ENCODE data around the gene ANKDD1B. TPM values are rescaled to one million over a fixed set of nuclear protein-coding genes. Genes with fewer than 3 reads are reported as not detected.

The ANKDD1B gene
- total and polyA plus RNA-seq, 2 of the 8 experiments (the other 6 are each of a cell fraction or from before 2014, with no cell fraction given), result 0.08 to 0.22 TPM

DNA sequence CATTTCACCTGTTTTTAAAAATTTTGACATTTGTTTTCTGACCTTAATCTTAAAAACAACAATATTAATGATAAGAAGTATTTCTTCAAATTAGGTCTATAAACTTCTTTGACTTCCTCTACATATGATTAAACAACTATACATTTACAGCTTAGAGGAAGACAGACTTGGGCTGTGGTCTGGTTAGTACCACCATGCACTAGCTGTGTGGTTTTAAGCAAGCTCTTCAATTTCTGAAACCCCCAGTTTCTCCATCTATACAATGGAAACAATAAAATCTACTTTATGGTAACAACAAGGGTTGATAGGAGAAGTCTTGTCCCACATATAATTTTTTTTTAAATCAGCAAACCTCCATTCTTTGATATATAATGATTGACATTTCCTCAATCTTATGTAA lies 15.7 kb downstream of the ANKDD1B start:
- Histone ChIP-seq H2BK15ac (ENCODE audit: low read length) (no peak overlapping the region), H3K4me1 (replicated peaks in 1 of 4; ENCODE audit: control insufficient read depth in 3 of 4, insufficient read depth in 4 of 4, low read length in 3 of 4) (no peaks in the 10 kb centered on the region), H2BK20ac (ENCODE audit: low read length) (no peak overlapping the region), H3K4me2 (ENCODE audit: insufficient read depth in 1 of 2, low read depth in 2 of 2, low read length in 2 of 2) (no peak overlapping the region), H3K4me3 (ENCODE audit: extremely low read depth in 1 of 4, insufficient read depth in 2 of 4, low read depth in 3 of 4, low read length in 4 of 4) (no peak overlapping the region), H3K14ac (ENCODE audit: insufficient read length) (no peak overlapping the region), H3K23me2 (ENCODE audit: low read depth, low read length) (no peaks in the 10 kb centered on the region), H3K4ac (replicated peaks; ENCODE audit: insufficient read length, low read depth, low read length) (no peak overlapping the region), H3K23ac (ENCODE audit: insufficient read length) (no peak overlapping the region), H2AK5ac (ENCODE audit: low read depth, low read length) (no peak overlapping the region), H3K27ac (ENCODE audit: low read depth, low read length) (no peak overlapping the region), H2BK5ac (ENCODE audit: low read depth, low read length) (no peak overlapping the region), H3K9ac (replicated peaks in 1 of 4; ENCODE audit: extremely low read depth in 1 of 4, low read depth in 3 of 4, low read length in 3 of 4) (no peak overlapping the region), H2BK12ac (ENCODE audit: low read depth, low read length) (no peak overlapping the region), H4K8ac (ENCODE audit: extremely low read depth, insufficient read depth, low read length) (no peak overlapping the region), H3K27me3 (replicated peaks in 1 of 4; ENCODE audit: control insufficient read depth in 3 of 4, extremely low read depth in 1 of 4, insufficient read depth in 3 of 4, low read length in 3 of 4) (no peaks in the 10 kb centered on the region), H4K5ac (ENCODE audit: insufficient read length, low read depth, low read length) (no peak overlapping the region), H3K36me3 (ENCODE audit: control insufficient read depth in 2 of 4, insufficient read depth in 4 of 4, low read length in 3 of 4) (no peaks in the 10 kb centered on the region), H4K20me1 (replicated peaks in 1 of 2; ENCODE audit: control insufficient read depth in 1 of 2, insufficient read depth in 2 of 2, low read length in 2 of 2) (no peaks in the 10 kb centered on the region), H3K18ac (ENCODE audit: extremely low read depth, low read length) (no peak overlapping the region), H3K9me3 (ENCODE audit: insufficient read depth in 2 of 2, low read depth in 1 of 2, low read length in 1 of 2) (no peaks in the 10 kb centered on the region), H2AFZ (ENCODE audit: low read length) (no peak overlapping the region), H3K56ac (replicated peaks; ENCODE audit: insufficient read length, low read depth, low read length) (no peak overlapping the region), H3K79me2 (ENCODE audit: control insufficient read depth in 1 of 2, insufficient read depth in 2 of 2, low read length in 2 of 2) (no peaks in the 10 kb centered on the region), H4K91ac (replicated peaks; ENCODE audit: insufficient read length, low read length) (no peak overlapping the region), H2BK120ac (replicated peaks; ENCODE audit: low read depth, low read length) (no peak overlapping the region), H3K79me1 (ENCODE audit: low read depth, low read length) (no peaks in the 10 kb centered on the region)
- ChIA-PET CTCF (ENCODE audit: partially characterized antibody) (no interaction called here), POLR2A (ENCODE audit: partially characterized antibody) (no interaction called here)
- FAIRE-seq (no peak), DNase-seq (ENCODE audit: low read depth in 1 of 2, low spot score in 2 of 2) (no peak)
- TF ChIP-seq RFX5 (IDR thresholded peaks at IDR 0.05; ENCODE audit: borderline replicate concordance, low read depth, low read length) (no peak), TAF7 (optimal IDR thresholded peaks at IDR 0.05; ENCODE audit: borderline replicate concordance, low read depth, low read length) (no peak), YY1 (IDR thresholded peaks at IDR 0.05; ENCODE audit: low read depth, low read length) (no peak)

All from H1 (cell line).